Loucy (cell line): ENCODE results near the gene TOB1.

Source experiments
- EZH2phosphoT487 ChIP-seq: fragments of 200-600 bp; IDR thresholded peaks from 2 replicates; pipeline ENCODE4 v1.6.1; 2018; ENCODE audit warnings: antibody characterized with exemption, mild to moderate bottlenecking, moderate library complexity, borderline replicate concordance
- TF ChIP-seq, protein P1 (sequence below): fragments of 200-600 bp; sonication (generic); conservative IDR thresholded peaks from 2 replicates; pipeline ENCODE4 v1.5.1; 2014; ENCODE audit warnings: mild to moderate bottlenecking, antibody characterized with exemption, low read length

DNA sequence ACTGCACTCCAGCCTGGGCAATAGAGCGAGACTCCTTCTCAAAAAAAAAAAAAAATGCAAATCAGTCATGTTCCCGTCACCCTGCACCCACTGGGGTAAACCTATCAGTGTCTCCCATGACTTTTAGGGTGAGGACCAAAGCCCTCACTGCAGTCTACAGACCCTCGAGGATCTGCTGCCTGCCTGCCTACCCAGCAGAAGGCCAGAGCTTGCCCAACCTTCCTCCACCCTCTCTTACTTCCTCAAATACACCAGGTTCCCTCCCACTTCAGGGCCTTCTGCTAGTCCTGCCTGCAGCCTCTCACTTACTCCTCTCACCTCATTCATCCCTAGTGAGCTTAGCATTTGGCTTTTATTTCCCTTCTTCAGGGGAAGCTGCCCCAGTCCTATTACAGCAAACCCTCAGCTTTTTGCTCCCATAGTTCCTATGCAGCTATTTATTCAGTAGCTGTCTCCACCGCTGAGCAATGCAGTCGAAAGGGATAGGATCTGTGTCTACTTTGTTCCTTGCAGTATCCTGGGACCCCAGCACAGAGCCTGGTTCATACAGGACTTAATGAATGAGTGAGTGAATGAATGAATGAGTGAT lies 17.8 kb upstream of the TOB1 start:
- TF ChIP-seq, protein P1, sequence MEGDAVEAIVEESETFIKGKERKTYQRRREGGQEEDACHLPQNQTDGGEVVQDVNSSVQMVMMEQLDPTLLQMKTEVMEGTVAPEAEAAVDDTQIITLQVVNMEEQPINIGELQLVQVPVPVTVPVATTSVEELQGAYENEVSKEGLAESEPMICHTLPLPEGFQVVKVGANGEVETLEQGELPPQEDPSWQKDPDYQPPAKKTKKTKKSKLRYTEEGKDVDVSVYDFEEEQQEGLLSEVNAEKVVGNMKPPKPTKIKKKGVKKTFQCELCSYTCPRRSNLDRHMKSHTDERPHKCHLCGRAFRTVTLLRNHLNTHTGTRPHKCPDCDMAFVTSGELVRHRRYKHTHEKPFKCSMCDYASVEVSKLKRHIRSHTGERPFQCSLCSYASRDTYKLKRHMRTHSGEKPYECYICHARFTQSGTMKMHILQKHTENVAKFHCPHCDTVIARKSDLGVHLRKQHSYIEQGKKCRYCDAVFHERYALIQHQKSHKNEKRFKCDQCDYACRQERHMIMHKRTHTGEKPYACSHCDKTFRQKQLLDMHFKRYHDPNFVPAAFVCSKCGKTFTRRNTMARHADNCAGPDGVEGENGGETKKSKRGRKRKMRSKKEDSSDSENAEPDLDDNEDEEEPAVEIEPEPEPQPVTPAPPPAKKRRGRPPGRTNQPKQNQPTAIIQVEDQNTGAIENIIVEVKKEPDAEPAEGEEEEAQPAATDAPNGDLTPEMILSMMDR, result no peak
- TF ChIP-seq EZH2phosphoT487, result no peak
